ENCODE data around the gene PADI6. TPM values are rescaled to one million over a fixed set of nuclear protein-coding genes. Genes with fewer than 3 reads are reported as not detected.

PADI6 gene
- polyA plus RNA-seq, 1 of the 3 experiments (the other 2 are of a cell fraction), result not detected

DNA sequence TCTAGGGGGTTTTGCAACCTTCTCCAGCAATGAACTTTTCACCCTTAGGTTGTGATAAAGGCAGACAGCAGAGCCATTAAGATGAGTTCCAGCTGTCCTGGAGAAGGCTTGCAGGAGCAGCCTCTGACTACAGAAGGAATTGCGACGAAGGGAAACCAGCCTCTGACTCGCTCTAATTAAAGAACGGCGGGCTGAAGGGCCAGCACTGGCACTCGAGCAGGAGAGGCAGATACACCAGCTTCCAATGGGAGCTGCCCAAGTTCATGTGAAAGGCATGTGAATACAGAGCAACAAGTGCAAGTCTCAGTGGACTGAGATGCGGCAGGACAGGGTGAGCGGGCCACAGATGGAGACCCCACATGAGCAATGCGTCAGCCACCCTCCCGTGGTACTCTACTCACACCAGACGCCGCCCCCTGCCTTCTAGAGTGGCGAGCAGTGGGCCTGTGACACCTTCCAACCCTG lies 51.8 kb downstream of the PADI6 start:
- ChIA-PET POLR2A (no interaction called here), CTCF (interaction anchor here (1.3 kb wide), 1 partner anchor 16 kb away, joined by 5 read pairs; the partner anchor contains the start of gene RCC2)
- H3K27me3 ChIP-seq (ENCODE audit: insufficient read depth), result no peaks in the 10 kb centered on the region
- peaks cover 49 to 81% of the 10 kb centered on the region in 2 experiments for H3K36me3 ChIP-seq (replicated peaks in 1 of 2; ENCODE audit: control insufficient read depth in 1 of 2, insufficient read depth in 2 of 2, low read length in 1 of 2)
- peaks cover 61% of the 10 kb centered on the region for H4K20me1 ChIP-seq (ENCODE audit: insufficient read depth)
- H3K4me2 ChIP-seq, result no peak overlapping the region
- peaks cover 27% of the 10 kb centered on the region for H3F3A ChIP-seq (replicated peaks; ENCODE audit: insufficient read depth)
- H3K4me1 ChIP-seq (ENCODE audit: control insufficient read depth in 1 of 2, insufficient read depth in 2 of 2, low read depth in 1 of 2, low read length in 1 of 2), result peaks cover 0 to 11% of the 10 kb centered on the region in 2 experiments; a peak in 1 of 4 replicates
- H3K4me3 ChIP-seq (ENCODE audit: low read depth in 2 of 2, low read length in 1 of 2), result no peak overlapping the region
- H3K9me2 ChIP-seq, result no peaks in the 10 kb centered on the region
- H3K9me3 ChIP-seq, result no peaks in the 10 kb centered on the region
- no peak overlapping the region for H3K9ac ChIP-seq
- H3K79me2 ChIP-seq (ENCODE audit: insufficient read depth), result peaks cover 64% of the 10 kb centered on the region
- no peak for TF ChIP-seq ELF1 (IDR thresholded peaks at IDR 0.05)
- TF ChIP-seq RFX5 (IDR thresholded peaks at IDR 0.05; ENCODE audit: low read length), result no peak
- no peak for TF ChIP-seq EP300 (IDR thresholded peaks at IDR 0.05; ENCODE audit: borderline replicate concordance in 1 of 2, low read depth in 1 of 2, low read length in 1 of 2)
- TF ChIP-seq YY1 (IDR thresholded peaks at IDR 0.05; ENCODE audit: low read depth), result no peak
- TF ChIP-seq, protein P1, sequence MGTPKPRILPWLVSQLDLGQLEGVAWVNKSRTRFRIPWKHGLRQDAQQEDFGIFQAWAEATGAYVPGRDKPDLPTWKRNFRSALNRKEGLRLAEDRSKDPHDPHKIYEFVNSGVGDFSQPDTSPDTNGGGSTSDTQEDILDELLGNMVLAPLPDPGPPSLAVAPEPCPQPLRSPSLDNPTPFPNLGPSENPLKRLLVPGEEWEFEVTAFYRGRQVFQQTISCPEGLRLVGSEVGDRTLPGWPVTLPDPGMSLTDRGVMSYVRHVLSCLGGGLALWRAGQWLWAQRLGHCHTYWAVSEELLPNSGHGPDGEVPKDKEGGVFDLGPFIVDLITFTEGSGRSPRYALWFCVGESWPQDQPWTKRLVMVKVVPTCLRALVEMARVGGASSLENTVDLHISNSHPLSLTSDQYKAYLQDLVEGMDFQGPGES (IDR thresholded peaks at IDR 0.05; ENCODE audit: low read depth, low read length), result no peak
- TF ChIP-seq TCF12 (IDR thresholded peaks at IDR 0.05), result peak; percentile 29; the same call in 1 of the 2 replicates
- H2AFZ ChIP-seq (ENCODE audit: low read depth), result no peak overlapping the region
- DNase-seq, result no peak
- no peak overlapping the region; a peak in 1 of 4 replicates for H3K27ac ChIP-seq (ENCODE audit: low read depth in 2 of 2, low read length in 1 of 2)
- WGBS (ENCODE audit: low lambda C conversion rate), result 92% methylated on average over 5 of the region's 13 CpGs

DNA sequence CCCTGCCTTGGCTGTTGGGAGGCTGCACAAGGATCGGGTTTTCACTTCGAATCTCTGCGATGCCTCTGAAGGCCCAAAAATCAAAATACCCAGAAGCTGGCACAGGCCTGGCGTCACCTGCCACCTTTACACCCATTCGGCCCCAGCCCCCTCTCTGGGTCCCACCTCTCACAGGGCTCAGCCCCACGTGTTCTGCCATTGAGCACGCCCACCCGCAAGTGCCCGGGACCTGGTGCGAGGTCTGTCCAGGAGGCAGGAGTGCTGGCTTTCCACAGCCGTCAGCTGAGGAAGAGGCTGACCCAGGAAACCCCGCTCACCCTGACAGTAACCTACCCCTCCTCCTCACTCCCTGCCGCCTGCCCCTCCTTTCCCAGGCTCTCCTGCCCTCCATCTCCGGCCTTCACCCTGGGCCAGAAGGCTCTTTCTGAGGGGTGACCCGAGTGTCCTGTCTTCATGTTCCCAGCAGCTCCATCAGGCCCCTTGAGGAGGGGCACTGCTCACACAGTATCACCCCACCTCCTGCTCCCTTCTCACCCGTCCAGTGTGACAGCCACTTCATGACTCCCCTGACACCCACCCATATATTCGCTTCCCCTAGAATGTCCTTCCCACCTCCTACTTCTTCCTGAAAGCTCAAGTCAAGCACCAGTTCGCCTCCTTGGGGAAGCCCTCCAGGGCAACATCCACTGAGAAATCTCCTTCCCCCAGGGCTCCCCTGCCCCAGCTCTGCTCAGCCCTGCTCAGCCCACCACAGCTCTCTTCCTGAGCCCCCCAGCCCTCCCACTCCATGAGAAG lies 54.0 kb downstream of the PADI6 start:
- H3K79me2 ChIP-seq (ENCODE audit: insufficient read depth), result peaks cover 78% of the 10 kb centered on the region

More for the DNA sequence above, 54.0 kb downstream of the PADI6 start:
- Histone ChIP-seq H3K36me3 (replicated peaks in 1 of 2; ENCODE audit: control insufficient read depth in 1 of 2, insufficient read depth in 2 of 2, low read length in 1 of 2) (peaks cover 43 to 68% of the 10 kb centered on the region in 2 experiments), H3K27ac (ENCODE audit: low read depth in 2 of 2, low read length in 1 of 2) (no peak overlapping the region), H3K9ac (no peak overlapping the region), H3F3A (replicated peaks; ENCODE audit: insufficient read depth) (peaks cover 19% of the 10 kb centered on the region), H3K4me2 (no peak overlapping the region), H3K4me1 (ENCODE audit: control insufficient read depth in 1 of 2, insufficient read depth in 2 of 2, low read depth in 1 of 2, low read length in 1 of 2) (peaks cover 0 to 11% of the 10 kb centered on the region in 2 experiments; a peak in 1 of 4 replicates), H3K27me3 (ENCODE audit: insufficient read depth) (no peaks in the 10 kb centered on the region), H2AFZ (ENCODE audit: low read depth) (no peak overlapping the region), H3K9me3 (no peaks in the 10 kb centered on the region), H4K20me1 (ENCODE audit: insufficient read depth) (peaks cover 74% of the 10 kb centered on the region), H3K4me3 (ENCODE audit: low read depth in 2 of 2, low read length in 1 of 2) (no peak overlapping the region), H3K9me2 (no peaks in the 10 kb centered on the region)
- no peak for DNase-seq
- ChIA-PET CTCF (interaction anchor here (0.8 to 1.6 kb wide), 5 partner anchors 11 to 21 kb away, joined by 3 to 6 read pairs (median 3); partner anchors contain the start of gene RCC2), POLR2A (no interaction called here)
- no peak for TF ChIP-seq FOSL2 (IDR thresholded peaks at IDR 0.05; ENCODE audit: borderline replicate concordance, low read depth)
- no peak for TF ChIP-seq RXRA (IDR thresholded peaks at IDR 0.05; ENCODE audit: borderline replicate concordance, low read depth)
- TF ChIP-seq RCOR1 (IDR thresholded peaks at IDR 0.05; ENCODE audit: low read length), result no peak
- no peak for TF ChIP-seq FOXM1 (IDR thresholded peaks at IDR 0.05; ENCODE audit: low read depth)
- no peak for TF ChIP-seq MEF2A (IDR thresholded peaks at IDR 0.05; ENCODE audit: borderline replicate concordance, low read depth)
- TF ChIP-seq GATA2 (CRISPR knock-in tag; IDR thresholded peaks at IDR 0.05), result no peak
- TF ChIP-seq, protein P2, sequence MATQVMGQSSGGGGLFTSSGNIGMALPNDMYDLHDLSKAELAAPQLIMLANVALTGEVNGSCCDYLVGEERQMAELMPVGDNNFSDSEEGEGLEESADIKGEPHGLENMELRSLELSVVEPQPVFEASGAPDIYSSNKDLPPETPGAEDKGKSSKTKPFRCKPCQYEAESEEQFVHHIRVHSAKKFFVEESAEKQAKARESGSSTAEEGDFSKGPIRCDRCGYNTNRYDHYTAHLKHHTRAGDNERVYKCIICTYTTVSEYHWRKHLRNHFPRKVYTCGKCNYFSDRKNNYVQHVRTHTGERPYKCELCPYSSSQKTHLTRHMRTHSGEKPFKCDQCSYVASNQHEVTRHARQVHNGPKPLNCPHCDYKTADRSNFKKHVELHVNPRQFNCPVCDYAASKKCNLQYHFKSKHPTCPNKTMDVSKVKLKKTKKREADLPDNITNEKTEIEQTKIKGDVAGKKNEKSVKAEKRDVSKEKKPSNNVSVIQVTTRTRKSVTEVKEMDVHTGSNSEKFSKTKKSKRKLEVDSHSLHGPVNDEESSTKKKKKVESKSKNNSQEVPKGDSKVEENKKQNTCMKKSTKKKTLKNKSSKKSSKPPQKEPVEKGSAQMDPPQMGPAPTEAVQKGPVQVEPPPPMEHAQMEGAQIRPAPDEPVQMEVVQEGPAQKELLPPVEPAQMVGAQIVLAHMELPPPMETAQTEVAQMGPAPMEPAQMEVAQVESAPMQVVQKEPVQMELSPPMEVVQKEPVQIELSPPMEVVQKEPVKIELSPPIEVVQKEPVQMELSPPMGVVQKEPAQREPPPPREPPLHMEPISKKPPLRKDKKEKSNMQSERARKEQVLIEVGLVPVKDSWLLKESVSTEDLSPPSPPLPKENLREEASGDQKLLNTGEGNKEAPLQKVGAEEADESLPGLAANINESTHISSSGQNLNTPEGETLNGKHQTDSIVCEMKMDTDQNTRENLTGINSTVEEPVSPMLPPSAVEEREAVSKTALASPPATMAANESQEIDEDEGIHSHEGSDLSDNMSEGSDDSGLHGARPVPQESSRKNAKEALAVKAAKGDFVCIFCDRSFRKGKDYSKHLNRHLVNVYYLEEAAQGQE (IDR thresholded peaks at IDR 0.05; ENCODE audit: low read depth, low read length), result no peak
- TF ChIP-seq, protein P3, sequence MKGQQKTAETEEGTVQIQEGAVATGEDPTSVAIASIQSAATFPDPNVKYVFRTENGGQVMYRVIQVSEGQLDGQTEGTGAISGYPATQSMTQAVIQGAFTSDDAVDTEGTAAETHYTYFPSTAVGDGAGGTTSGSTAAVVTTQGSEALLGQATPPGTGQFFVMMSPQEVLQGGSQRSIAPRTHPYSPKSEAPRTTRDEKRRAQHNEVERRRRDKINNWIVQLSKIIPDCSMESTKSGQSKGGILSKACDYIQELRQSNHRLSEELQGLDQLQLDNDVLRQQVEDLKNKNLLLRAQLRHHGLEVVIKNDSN (IDR thresholded peaks at IDR 0.05; ENCODE audit: borderline replicate concordance, low read depth), result no peak
- no peak for TF ChIP-seq JUND (IDR thresholded peaks at IDR 0.05)
- TF ChIP-seq, protein P4, sequence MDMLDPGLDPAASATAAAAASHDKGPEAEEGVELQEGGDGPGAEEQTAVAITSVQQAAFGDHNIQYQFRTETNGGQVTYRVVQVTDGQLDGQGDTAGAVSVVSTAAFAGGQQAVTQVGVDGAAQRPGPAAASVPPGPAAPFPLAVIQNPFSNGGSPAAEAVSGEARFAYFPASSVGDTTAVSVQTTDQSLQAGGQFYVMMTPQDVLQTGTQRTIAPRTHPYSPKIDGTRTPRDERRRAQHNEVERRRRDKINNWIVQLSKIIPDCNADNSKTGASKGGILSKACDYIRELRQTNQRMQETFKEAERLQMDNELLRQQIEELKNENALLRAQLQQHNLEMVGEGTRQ (IDR thresholded peaks at IDR 0.05; ENCODE audit: borderline replicate concordance, low read depth, low read length), result no peak
- TF ChIP-seq, protein P5, sequence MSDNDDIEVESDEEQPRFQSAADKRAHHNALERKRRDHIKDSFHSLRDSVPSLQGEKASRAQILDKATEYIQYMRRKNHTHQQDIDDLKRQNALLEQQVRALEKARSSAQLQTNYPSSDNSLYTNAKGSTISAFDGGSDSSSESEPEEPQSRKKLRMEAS (IDR thresholded peaks at IDR 0.05; ENCODE audit: low read depth), result no peak
- 90% methylated on average over 12 of the region's 18 CpGs for WGBS (ENCODE audit: low lambda C conversion rate)
